Mesenchymal stem cell (in vitro differentiated cells and primary cell): Measurements from ENCODE around the gene ZFP36L1.

Experiments
- DNase-seq: peaks from one replicate; pipeline ENCODE4 v3.0.0-alpha.2; 2013
- H2AFZ ChIP-seq: one replicate; pipeline ENCODE4 v1.6.1; 2013; ENCODE audit warnings: low read depth, mild to moderate bottlenecking, control low read depth, inconsistent platforms, low read length, moderate library complexity
- H2AK5ac ChIP-seq: 2 replicates; pipeline ENCODE4 v1.6.1; 2013; ENCODE audit warnings: low read length, moderate library complexity, mild to moderate bottlenecking, inconsistent platforms; ENCODE audit not compliant: severe bottlenecking
- H2BK120ac ChIP-seq: one replicate; pipeline ENCODE4 v1.6.1; 2013; ENCODE audit warnings: low read depth, mild to moderate bottlenecking, inconsistent platforms, low read length, moderate library complexity
- H2BK12ac ChIP-seq, 2 experiments: one replicate each; pipeline ENCODE4 v1.6.1; 2013; ENCODE audit warnings: inconsistent platforms in 2 of 2, low read length in 2 of 2, mild to moderate bottlenecking in 2 of 2, moderate library complexity in 2 of 2, control low read depth in 1 of 2
- H2BK15ac ChIP-seq: one replicate; pipeline ENCODE4 v1.6.1; 2013; ENCODE audit warnings: mild to moderate bottlenecking, low read depth, inconsistent platforms; ENCODE audit not compliant: poor library complexity, severe bottlenecking
- H2BK5ac ChIP-seq: 2 replicates; pipeline ENCODE4 v1.6.1; 2013; ENCODE audit warnings: low read depth, mild to moderate bottlenecking, low read length, control low read depth, inconsistent platforms; ENCODE audit not compliant: poor library complexity, severe bottlenecking
- H3K14ac ChIP-seq, 2 experiments: one replicate each; pipeline ENCODE4 v1.6.1; 2013; ENCODE audit warnings: inconsistent platforms in 2 of 2, low read length in 2 of 2, control low read depth in 1 of 2, mild to moderate bottlenecking in 1 of 2, moderate library complexity in 1 of 2
- H3K18ac ChIP-seq, 2 experiments: one replicate each; pipeline ENCODE4 v1.6.1; 2013; ENCODE audit warnings: inconsistent platforms in 2 of 2, low read length in 2 of 2, control low read depth in 1 of 2, low read depth in 1 of 2, mild to moderate bottlenecking in 1 of 2
- H3K23ac ChIP-seq, 2 experiments: one replicate each; pipeline ENCODE4 v1.6.1; 2013; ENCODE audit warnings: inconsistent platforms in 2 of 2, low read length in 2 of 2, mild to moderate bottlenecking in 2 of 2, moderate library complexity in 2 of 2, control low read depth in 1 of 2
- H3K27ac ChIP-seq: 2 replicates; pipeline ENCODE4 v1.5.1; 2013; ENCODE audit warnings: mild to moderate bottlenecking, moderate library complexity, low read length, control low read depth, inconsistent platforms; ENCODE audit not compliant: poor library complexity, severe bottlenecking
- H3K27me3 ChIP-seq, 2 experiments: 2 replicates each; pipeline versions ENCODE4 v1.6.1 to v1.7.0; 2013; ENCODE audit warnings: low read length in 2 of 2, mild to moderate bottlenecking in 2 of 2, moderate library complexity in 2 of 2, control low read depth in 1 of 2, inconsistent platforms in 1 of 2; ENCODE audit not compliant: control insufficient read depth in 1 of 2, insufficient read depth in 1 of 2
- H3K36me3 ChIP-seq, 2 experiments: 2 replicates each; pipeline versions ENCODE4 v1.6.1 to v1.7.0; 2013; ENCODE audit warnings: low read length in 2 of 2, control low read depth in 1 of 2, inconsistent platforms in 1 of 2, low read depth in 1 of 2, mild to moderate bottlenecking in 1 of 2; ENCODE audit not compliant: insufficient read depth in 2 of 2, control insufficient read depth in 1 of 2
- H3K4ac ChIP-seq, 2 experiments: one replicate each; pipeline ENCODE4 v1.6.1; 2013; ENCODE audit warnings: inconsistent platforms in 2 of 2, low read length in 2 of 2, mild to moderate bottlenecking in 2 of 2, moderate library complexity in 2 of 2, control low read depth in 1 of 2, low read depth in 1 of 2
- H3K4me1 ChIP-seq: 2 replicates; pipeline ENCODE4 v1.6.1; 2013; ENCODE audit warnings: low read depth, low read length, control low read depth; ENCODE audit not compliant: control insufficient read depth, insufficient read depth
- H3K4me2 ChIP-seq: 2 replicates; pipeline ENCODE4 v1.6.1; 2013; ENCODE audit warnings: low read length, mild to moderate bottlenecking, inconsistent platforms; ENCODE audit not compliant: poor library complexity, severe bottlenecking
- H3K4me3 ChIP-seq, 2 experiments: 2 replicates each; pipeline versions ENCODE4 v1.5.1 to v1.7.0; 2013; ENCODE audit warnings: low read length in 2 of 2, mild to moderate bottlenecking in 2 of 2, control low read depth in 1 of 2, low read depth in 1 of 2; ENCODE audit not compliant: insufficient read depth in 1 of 2
- H3K79me1 ChIP-seq: replicated peaks from 2 replicates; pipeline ENCODE4 v1.6.1; 2013; ENCODE audit warnings: mild to moderate bottlenecking, control low read depth, low read length, inconsistent platforms; ENCODE audit not compliant: poor library complexity, severe bottlenecking
- H3K9ac ChIP-seq: 2 replicates; pipeline ENCODE4 v1.7.0; 2013; ENCODE audit warnings: mild to moderate bottlenecking, low read length, moderate library complexity
- H3K9me3 ChIP-seq: 2 replicates; pipeline ENCODE4 v1.7.0; 2013; ENCODE audit warnings: mild to moderate bottlenecking, low read length; ENCODE audit not compliant: control insufficient read depth
- H4K8ac ChIP-seq: one replicate; pipeline ENCODE4 v1.6.1; 2013; ENCODE audit warnings: inconsistent platforms, mild to moderate bottlenecking, low read length, moderate library complexity
- H4K91ac ChIP-seq: one replicate; pipeline ENCODE4 v1.6.1; 2013; ENCODE audit warnings: mild to moderate bottlenecking, low read length, inconsistent platforms
- WGBS: methylation state at CpG from one replicate; pipeline ENCODE4 v1.1.7; 2013; ENCODE audit warnings: mixed read lengths; 5-methylcytosine and 5-hydroxymethylcytosine counted together

ZFP36L1 gene

GRCh38 chr14:68759017-68759560 is 33.8 kb downstream of the ZFP36L1 start:
- Histone ChIP-seq H3K9me3 (no peaks in the 10 kb centered on the region), H3K27me3 (no peaks in the 10 kb centered on the region), H3K9ac (no peak overlapping the region), H2BK12ac (peak overlapping the region in 1 of 2 experiments; percentile 69), H3K23ac (no peak overlapping the region), H2BK15ac (no peak overlapping the region), H2AFZ (no peak overlapping the region), H3K36me3 (no peaks in the 10 kb centered on the region), H3K4me1 (peaks cover 17% of the 10 kb centered on the region), H3K4me2 (no peak overlapping the region), H2AK5ac (no peak overlapping the region), H3K4ac (no peak overlapping the region), H3K27ac (no peak overlapping the region), H2BK120ac (no peak overlapping the region), H3K14ac (no peak overlapping the region), H3K79me1 (no peaks in the 10 kb centered on the region), H2BK5ac (no peak overlapping the region), H3K18ac (peak overlapping the region in 1 of 2 experiments; percentile 37), H4K91ac (peak overlapping the region; percentile 40), H4K8ac (no peak overlapping the region), H3K4me3 (no peak overlapping the region)
- 93% methylated on average over 8 of the region's 8 CpGs for whole genome bisulfite sequencing
- DNase-seq, result no peak

GRCh38 chr14:68758301-68758700 is 34.6 kb downstream of the ZFP36L1 start:
- no peak overlapping the region for H2BK120ac ChIP-seq
- H2BK5ac ChIP-seq, result no peak overlapping the region
- H3K4me3 ChIP-seq, result no peak overlapping the region
- peaks cover 17% of the 10 kb centered on the region for H3K4me1 ChIP-seq
- H3K14ac ChIP-seq, result no peak overlapping the region
- peak overlapping the region; percentile 62 for H4K91ac ChIP-seq
- 91% methylated on average over 3 of the region's 3 CpGs for WGBS
- H3K9me3 ChIP-seq, result no peaks in the 10 kb centered on the region
- no peak overlapping the region for H3K9ac ChIP-seq
- H2AFZ ChIP-seq, result no peak overlapping the region
- H3K18ac ChIP-seq, result peak overlapping the region; percentile 47 to 64
- no peak overlapping the region for H3K23ac ChIP-seq
- H3K4ac ChIP-seq, result no peak overlapping the region
- no peaks in the 10 kb centered on the region for H3K79me1 ChIP-seq
- no peak overlapping the region for H3K27ac ChIP-seq
- H2AK5ac ChIP-seq, result no peak overlapping the region
- H2BK12ac ChIP-seq, result peak overlapping the region; percentile 61 to 78
- H3K4me2 ChIP-seq, result no peak overlapping the region
- no peaks in the 10 kb centered on the region for H3K36me3 ChIP-seq
- H4K8ac ChIP-seq, result no peak overlapping the region
- DNase-seq, result no peak
- no peaks in the 10 kb centered on the region for H3K27me3 ChIP-seq
- peak overlapping the region; percentile 54 for H2BK15ac ChIP-seq

DNA sequence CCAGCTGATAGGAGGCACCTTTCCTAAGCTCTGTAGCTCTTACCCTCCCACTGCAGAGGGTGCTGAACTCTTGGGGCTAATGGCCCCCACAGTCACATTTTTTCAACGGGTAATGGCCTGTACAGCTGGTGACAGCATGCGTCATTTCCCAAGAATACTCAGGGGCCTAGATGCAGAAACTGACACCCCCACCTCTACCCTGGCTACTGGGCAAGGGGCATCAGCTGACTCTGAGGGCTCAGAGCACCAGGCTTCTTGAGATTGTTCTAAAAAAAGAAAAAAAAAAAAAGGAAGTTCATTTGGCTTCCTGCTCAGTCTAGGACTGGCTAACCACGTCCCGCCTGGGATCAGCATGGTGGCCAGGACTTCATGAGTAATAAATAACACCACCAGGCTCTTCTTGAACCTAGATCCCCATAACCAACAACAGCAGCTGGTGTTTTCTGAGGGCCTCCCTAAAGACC is 35.2 kb downstream of the ZFP36L1 start:
- Histone ChIP-seq H3K36me3 (no peaks in the 10 kb centered on the region), H3K18ac (peak overlapping the region in 1 of 2 experiments; percentile 30), H3K9ac (no peak overlapping the region), H2AFZ (no peak overlapping the region), H2BK12ac (peak overlapping the region in 1 of 2 experiments; percentile 34), H4K8ac (no peak overlapping the region), H2AK5ac (no peak overlapping the region), H2BK15ac (no peak overlapping the region), H3K9me3 (no peaks in the 10 kb centered on the region), H3K27ac (no peak overlapping the region), H4K91ac (no peak overlapping the region), H3K4ac (no peak overlapping the region), H3K23ac (no peak overlapping the region), H2BK5ac (no peak overlapping the region), H3K79me1 (no peaks in the 10 kb centered on the region), H3K4me2 (no peak overlapping the region), H3K14ac (no peak overlapping the region), H3K4me1 (peaks cover 11% of the 10 kb centered on the region), H3K27me3 (no peaks in the 10 kb centered on the region), H2BK120ac (no peak overlapping the region), H3K4me3 (no peak overlapping the region)
- 75% methylated on average over 4 of the region's 4 CpGs for WGBS
- peak; percentile 44 for DNase-seq

DNA sequence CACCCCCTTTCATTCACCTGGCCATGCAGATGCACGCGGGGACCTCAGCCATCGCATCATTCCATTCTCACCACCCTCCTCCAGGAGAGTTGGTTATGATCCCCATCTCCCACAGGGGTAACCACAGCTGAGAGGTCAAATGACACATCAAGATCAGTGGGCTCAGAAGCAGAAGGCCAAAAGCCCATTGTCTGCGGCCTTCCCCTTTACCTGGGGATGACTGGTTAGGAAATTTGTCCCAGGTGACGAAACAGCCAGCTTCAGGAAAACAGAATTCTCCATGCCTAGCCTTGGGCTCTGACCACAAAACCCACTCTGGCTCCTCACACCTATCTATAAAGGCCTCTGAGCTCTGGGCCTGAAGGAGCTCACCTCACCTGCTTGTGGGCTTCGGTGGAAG is 36.1 kb downstream of the ZFP36L1 start:
- no peaks in the 10 kb centered on the region for H3K79me1 ChIP-seq
- H3K23ac ChIP-seq, result no peak overlapping the region
- peak overlapping the region; percentile 31 for H4K8ac ChIP-seq
- H3K4ac ChIP-seq, result peak overlapping the region in 1 of 2 experiments; percentile 40
- no peak overlapping the region for H3K27ac ChIP-seq
- peak overlapping the region; percentile 61 for H2AK5ac ChIP-seq
- no peaks in the 10 kb centered on the region for H3K36me3 ChIP-seq
- no peak overlapping the region for H2AFZ ChIP-seq
- H3K4me3 ChIP-seq, result no peak overlapping the region
- H3K9ac ChIP-seq, result no peak overlapping the region
- no peak overlapping the region for H2BK5ac ChIP-seq
- no peak overlapping the region for H3K4me2 ChIP-seq
- H2BK15ac ChIP-seq, result no peak overlapping the region
- peak overlapping the region; percentile 18 for H4K91ac ChIP-seq
- H3K4me1 ChIP-seq, result peaks cover 10% of the 10 kb centered on the region
- H3K9me3 ChIP-seq, result no peaks in the 10 kb centered on the region
- H3K27me3 ChIP-seq, result no peaks in the 10 kb centered on the region
- no peak for DNase-seq
- 92% methylated on average over 6 of the region's 6 CpGs for WGBS
- H3K14ac ChIP-seq, result no peak overlapping the region
- H2BK12ac ChIP-seq, result peak overlapping the region; percentile 56 to 90
- H3K18ac ChIP-seq, result peak overlapping the region in 1 of 2 experiments; percentile 29
- no peak overlapping the region for H2BK120ac ChIP-seq
